NCI-H748 (cell line): ENCODE measurements around the gene GSTM5.
"Not testable (repeated sequence)": the region's sequence is repeated elsewhere in the genome, so short reads cannot be mapped to it uniquely, and the experiment has no call there.

Experiments used
- DNase-seq: peaks from one replicate; lab custom pipeline; 2025; ENCODE audit not compliant: unreplicated experiment; lab: John Stamatoyannopoulos, UW

GSTM5 gene

DNA sequence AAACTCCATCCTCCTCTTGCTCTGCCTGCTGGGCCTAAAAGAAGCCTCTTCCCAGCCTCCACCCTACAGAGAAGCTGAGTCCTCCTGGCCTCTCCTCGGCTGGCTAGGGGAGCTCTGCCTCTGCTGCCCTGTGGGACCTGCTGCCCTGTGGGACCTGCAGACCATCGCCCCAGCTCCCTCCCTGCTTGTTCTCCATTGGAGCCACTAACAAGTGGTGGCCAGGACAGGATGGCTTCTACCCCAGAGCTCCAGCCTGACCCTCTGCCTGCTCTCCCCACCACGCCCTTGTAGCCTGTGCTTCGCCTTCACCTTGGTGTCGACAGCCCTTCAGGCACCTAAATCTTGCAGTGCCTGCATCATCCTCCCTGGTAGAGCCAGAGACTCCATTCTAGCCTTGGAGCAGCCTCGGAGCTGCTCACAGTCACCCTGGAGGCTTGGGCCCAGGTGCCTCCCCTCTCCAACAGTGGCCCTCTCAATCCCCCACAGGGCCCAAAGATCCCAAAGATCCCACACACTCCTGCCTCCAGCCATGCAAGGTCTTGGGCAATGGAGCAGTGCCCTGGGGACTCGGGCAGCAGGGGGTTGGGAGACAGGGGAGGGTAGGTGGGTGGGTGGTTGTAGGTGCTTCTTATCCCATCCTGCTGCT, 48.7 kb downstream of the GSTM5 start:
- DNase-seq: no peak

DNA sequence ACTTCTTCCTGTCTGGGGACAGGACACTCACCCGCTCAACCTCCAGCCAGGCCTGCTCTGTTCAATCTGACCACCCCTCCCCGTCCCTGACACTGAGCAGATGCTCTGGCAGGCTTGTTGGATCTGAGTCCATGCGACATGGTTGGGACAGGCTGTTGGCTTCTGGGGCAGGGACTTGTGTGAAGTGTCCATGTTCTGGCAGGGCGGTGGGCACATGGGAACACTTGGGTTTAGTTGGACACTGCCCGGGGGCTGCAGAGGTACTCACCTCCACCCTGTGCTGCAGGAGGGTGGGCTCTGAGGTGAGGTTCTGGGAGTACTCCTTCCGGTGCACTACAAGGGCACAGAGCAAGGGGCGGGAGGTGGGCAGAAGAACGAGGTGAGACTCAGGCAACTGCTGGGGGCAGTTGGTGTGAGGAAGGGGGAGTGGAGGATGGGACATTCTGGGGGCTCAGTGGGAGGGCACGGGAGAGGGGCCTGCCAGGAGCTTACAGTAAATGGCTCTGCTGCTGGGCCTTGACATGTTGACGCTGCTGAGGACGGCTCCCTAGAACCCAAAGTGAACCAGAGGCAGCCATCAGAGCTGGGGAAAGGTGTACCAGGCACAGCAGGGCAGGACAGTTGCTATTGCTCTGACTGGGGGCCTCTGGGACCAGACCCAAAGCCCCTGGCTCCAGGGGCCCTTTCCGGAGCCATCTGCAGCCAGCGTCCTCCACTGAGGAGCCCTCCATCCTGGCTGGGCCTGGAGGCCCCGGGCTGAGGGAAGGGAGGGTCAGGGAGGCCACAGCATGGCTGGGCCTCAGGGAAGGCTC, 49.4 kb downstream of the GSTM5 start:
- DNase-seq: no peak

- DNase-seq: no peak
Measured at GRCh38 chr1:109762039-109762585, 50.1 kb downstream of the GSTM5 start.

- DNase-seq: no peak
Measured at GRCh38 chr1:109762821-109763645, 51.0 kb downstream of the GSTM5 start.

DNA sequence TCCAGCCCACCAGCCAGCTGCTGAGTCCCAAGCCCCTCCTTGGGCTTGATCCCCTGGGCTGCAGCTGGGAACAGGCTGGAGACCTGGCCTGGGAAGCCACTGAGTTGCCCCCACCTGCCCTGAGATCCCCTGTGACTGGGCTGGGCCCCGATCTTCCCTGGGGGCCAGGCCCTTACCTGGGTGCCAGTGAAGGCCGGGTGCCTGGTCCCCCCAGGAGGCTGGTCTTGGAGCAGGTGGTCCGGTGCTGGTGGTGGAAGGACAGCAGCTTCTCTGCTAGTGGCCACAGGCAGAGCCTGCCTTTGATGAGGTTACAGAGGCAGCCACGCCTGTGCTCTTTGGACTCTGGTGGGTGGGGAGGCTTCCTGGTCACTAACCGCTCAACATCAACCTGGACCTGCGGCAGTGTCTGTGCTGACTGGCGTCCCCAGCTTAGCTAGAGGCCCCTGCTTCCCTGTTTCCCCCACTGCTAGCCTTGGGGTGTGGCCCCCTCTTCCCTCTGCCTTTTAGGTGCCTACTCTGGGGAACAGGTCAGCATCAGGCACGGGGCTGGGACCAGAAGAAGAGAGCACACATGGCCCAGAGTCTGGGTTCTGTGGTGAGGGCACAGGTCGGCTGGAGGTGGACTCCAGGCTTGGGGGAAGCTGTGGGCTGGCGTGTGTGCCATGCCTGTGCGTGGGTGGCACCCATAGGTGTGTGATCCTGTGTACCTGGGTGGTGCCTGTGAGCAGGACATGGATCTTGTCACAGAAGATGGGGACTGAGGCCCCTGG, 51.8 kb downstream of the GSTM5 start, which contains the start of gene EPS8L3:
EPS8L3 (minus strand) TSS at position 278 of the 770 bp plus-strand sequence. CDS start 2,174 bp downstream, outside the sequence.
- DNase-seq: no peak

GRCh38 chr1:109764561-109765482, 52.8 kb downstream of the GSTM5 start:
- no peak for DNase-seq

DNA sequence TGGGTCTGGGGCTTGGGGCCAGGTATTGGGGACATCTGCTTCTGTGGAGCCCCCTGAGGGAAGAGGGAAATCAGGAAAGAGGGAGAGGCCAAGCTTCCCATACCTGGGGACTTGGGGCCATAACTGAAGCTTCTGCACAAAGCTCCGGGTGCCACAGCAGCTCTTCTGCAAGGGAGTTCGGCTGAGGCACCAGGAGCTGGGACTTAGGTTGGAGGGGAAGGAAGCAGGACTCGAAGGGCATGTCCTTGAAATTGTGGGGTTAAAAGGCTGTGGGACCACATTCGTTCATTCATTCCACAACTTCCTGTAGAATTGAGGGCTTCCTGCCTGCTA, 53.4 kb downstream of the GSTM5 start:
- DNase-seq: no peak

GRCh38 chr1:109765896-109766615, 54.0 kb downstream of the GSTM5 start:
- no peak for DNase-seq

GRCh38 chr1:109766991-109767636, 55.1 kb downstream of the GSTM5 start:
- DNase-seq: not testable (repeated sequence)
